Stimulated activated CD4-positive, alpha-beta T cell treated with anti-CD3 and anti-CD28 coated beads, Interleukin-4, amount 100 ng/mL, for 1 hour (primary cell): ENCODE measurements around the gene CORIN.
"Not testable (repeated sequence)": the region's sequence is repeated elsewhere in the genome, so short reads cannot be mapped to it uniquely, and the experiment has no call there.

ENCODE experiments used
- DNase-seq: peaks from one replicate; pipeline ENCODE4 v3.0.0-alpha.2; 2020

CORIN gene

GRCh38 chr4:47718696-47719095 lies 119.2 kb downstream of the CORIN start:
- DNase-seq, result no peak

DNA sequence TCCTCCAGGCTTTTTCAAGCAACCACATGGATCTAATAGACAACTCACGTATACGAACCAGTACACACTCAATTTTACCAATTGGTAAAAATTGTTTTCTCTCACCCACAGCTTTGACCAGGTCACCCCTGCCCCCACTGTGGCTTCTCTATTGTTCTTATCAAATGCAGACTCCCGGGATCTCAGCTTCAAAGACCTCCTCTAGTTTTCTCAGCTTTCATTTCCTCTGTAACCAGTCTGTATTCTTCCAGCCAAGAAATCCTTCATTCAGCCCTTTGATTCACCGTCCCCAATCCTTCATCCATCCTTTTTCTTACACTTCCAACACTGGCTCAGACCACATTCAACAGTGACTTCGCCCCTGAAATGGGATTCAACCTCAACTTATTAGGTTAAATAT lies 120.7 kb downstream of the CORIN start:
- DNase-seq, result no peak

DNA sequence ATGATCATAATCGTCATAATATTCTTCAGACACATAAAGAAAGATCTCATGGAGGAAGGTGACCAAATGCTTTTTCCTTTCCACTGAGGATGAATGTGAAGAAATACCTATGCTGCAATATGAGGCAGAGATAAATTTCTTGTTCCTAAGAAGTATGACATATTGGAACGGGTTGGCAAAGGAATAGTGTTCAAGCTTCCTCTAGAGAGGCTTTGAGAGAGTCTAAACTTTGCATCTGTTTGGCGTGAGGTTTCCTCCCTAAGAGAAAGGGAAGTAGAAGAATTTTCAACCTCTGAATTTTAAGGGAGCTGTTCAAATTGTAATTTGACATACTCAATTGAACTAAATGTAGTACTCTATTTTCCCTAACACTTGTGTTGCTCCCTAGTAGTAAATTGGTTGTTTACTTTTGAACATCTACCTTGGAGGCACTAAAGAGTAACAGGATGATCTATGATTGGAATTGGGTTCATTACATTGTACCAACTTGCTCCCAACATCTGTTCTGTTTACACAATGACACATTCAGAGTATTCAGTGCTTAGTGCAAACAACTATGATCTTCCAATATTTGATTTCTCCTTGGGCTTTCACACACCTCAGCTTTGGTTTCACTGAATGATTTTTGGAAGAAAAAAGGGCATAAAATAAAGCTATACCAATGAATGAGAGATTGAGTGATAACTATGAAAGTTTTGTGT lies 122.0 kb downstream of the CORIN start:
- DNase-seq, result no peak

GRCh38 chr4:47714269-47714668 lies 123.6 kb downstream of the CORIN start:
- DNase-seq, result no peak

GRCh38 chr4:47713129-47713834 lies 124.6 kb downstream of the CORIN start:
- no peak for DNase-seq

DNA sequence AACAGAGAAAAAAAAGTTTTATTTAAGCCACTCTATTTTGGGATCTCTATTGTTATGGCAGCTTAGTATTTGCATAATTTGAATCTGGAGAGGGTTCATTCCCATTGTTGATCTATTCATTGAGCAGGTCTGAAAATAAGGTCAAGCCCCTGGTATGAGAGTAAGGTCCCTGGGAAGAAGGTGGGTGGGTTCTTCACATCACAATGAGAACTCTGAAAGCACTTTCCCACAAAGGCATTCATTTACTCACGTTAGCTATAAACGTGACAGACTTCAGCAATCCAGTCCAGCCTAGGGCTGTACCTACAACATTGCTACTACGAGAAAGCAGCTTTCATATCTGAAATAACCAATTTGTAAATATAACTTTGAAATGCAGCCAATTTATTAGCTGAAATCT lies 126.2 kb downstream of the CORIN start:
- DNase-seq, result no peak

DNA sequence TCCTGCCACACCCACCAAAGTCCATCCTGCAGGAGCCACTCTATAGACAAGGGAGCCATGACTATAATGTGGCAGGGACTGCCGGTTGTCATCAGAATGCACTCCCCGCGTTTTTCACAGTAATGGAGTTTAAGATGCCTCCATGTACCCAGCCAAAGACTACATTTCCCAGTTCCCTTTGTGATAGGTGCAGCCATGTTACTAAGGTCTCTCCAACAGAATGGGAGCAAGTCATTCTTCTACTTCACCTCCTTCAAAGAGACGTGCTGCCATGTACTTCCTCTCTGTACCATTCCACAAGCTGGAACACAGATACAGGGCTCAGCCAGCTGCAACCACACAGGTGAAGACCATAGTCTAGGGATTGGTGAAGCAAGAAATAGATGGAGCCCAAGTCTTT lies 126.7 kb downstream of the CORIN start:
- DNase-seq, result no peak

DNA sequence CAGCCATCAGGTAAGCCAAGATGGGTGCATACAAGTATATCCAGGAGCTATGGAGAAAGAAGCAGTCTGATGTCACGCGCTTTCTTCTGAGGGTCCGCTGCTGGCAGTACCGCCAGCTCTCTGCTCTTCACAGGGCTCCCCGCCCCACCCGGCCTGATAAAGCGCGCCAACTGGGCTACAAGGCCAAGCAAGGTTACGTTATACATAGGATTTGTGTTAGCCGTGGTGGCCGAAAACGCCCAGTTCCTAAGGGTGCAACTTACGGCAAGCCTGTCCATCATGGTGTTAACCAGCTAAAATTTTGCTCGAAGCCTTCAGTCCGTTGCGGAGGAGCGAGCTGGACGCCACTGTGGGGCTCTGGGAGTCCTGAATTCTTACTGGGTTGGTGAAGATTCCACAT lies 131.5 kb downstream of the CORIN start:
- not testable (repeated sequence) for DNase-seq

GRCh38 chr4:47705326-47705981 lies 132.4 kb downstream of the CORIN start:
- no peak for DNase-seq

DNA sequence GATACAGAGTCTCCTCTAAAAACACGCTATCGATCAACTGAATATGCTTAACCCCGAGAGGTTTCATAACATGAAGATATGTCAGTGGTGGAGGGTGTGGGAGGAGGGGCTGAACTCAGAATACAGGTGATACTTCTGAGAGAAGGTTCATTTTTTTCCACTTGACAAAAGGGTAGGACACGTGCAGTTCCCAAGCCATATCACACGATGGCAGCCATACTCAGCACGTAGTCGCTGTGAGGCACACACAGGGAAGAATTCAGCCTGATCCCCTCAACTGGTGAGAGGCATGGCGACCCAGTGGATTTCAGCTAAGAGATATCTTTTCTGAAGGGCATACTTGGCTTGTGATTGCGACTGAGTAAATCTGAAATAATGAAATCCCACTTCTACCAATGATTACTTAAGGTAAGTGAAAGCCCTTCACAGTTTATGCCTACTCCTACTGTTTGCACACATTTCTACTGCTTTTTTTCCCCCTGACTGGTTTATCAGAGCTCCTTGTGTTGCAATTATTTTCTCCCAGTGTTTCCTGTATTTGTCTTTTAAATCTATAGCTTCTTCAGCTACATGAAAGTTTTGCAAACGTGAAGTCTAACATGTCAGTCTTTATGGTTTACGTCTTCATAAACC lies 133.1 kb downstream of the CORIN start:
- peak; percentile 5 for DNase-seq

DNA sequence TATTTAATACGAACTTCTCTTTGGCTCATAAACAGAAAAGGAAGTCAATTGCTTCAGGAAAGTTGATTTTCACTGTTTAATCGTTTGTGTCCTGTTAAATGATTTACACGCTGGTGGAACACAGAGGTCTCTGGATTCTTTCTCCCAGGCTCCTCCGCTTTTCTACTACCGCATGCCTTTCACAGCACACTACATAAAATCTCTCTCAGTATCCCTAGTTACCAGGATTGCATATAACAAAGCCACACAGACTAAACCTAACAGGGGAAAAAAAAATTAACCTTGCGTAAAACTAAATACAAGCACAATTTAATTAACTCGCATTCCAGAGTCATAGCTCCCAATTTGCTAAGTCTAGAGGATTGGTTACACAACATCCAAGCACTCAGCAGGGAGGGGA lies 133.9 kb downstream of the CORIN start:
- DNase-seq, result no peak

DNA sequence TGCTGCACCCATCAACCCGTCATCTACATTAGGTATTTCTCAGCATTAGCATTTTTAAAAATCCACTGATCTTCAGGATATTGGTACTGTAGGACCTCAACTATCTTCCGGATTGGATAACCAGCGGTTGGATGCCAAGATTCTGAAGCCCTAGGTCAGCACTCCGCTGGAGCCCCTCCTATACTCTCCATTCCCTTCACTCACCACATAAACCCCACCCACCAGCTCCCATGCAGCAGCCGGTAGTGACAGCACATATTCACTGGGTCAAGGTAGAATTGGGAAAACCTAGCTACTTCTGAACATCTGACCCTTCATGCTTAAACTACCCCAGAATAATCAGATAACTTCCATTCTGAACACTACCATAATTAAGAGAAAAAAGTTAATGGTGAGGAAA lies 134.9 kb downstream of the CORIN start:
- no peak for DNase-seq

DNA sequence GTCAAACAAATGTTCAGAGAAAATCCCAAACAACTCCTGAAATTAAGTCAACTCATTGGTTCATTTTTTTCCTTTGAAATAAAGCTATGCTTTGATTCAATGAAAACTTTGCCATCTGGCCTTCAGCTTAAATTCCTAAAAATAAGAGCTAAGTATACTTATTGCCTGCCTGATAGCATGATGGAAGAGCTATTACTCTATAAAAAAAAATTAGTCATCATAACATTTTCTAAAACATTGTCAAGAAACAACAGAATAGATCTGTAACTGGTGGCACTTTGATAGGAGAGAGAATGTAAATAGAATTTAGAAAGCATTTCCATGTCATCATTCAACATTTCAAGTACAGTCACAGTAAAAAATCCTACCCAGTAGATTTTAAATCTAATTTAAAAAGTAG lies 136.6 kb downstream of the CORIN start:
- no peak for DNase-seq

DNA sequence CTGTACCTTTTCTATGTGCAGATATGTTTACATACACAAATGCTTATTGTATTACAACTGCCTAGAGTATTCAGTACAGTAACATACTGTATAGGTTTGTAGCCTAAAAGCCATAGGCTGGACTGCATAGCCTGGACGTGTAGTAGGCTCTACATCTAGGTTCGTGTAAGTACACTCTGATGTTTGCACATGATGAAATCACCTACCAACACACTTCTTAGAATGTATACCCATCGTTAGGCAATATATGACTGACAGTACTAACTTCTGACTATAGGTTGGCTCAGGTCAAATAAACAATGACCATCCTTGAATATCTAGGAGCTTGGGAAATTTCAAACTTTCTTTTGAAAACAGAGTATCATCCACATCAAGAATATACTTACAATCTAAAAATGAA lies 139.0 kb downstream of the CORIN start:
- no peak for DNase-seq

DNA sequence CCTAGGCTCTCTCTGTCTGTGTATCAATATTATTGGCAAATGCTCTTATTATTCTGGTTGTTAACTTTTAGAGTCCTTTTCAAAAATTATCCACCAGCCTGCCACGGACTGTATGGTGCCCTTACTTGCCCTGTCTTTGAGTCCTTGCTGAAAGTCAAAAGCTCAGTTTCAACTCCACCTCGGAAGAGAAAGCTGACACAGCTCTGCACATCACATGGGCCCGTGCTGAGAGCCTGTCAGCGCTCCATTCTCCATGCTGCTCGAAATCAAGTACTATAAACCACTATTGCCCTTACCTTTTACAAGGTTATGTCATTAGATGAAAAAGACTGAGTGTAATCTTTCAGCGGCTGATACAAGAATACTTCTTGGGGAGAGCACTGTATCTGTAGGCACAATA lies 141.0 kb downstream of the CORIN start:
- DNase-seq, result no peak

DNA sequence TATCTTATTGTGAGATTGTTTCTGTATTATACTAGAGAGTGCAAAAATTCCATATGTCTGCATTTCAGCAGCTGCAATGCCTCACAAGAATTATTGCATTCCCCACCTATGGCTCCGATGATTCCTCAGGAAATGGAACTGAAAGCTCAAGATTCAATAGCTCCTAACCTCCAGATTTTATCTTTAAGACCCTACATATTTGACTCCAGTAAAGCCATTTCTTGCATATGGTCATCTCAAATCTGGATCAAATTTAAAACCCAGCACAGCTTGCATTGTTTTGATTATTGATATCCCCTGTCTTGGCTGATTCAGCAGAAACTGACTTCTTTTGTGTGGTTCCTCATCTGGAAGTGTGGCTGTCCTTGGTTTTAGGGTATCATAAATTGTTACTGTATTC lies 142.6 kb downstream of the CORIN start:
- no peak for DNase-seq

DNA sequence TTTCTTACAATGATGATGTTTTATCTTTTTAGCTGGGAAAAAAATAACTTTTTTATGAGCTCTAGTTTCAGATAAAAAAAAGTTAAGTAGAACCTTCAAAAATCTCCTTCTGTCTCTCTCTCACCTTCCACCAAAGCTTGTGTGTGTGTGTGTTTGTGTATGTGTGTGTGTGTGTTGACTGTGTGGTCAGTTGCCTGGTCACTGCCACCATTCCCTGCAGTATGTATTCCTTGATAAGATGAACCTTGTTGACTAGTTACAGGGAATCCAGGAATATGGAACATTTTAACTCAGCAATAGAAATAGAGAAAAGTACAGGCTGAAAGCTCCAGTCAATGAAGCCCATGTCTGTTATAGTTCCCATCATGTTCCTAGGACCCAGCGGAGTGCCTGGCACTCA lies 143.5 kb downstream of the CORIN start:
- no peak for DNase-seq

GRCh38 chr4:47692691-47693090 lies 145.2 kb downstream of the CORIN start:
- no peak for DNase-seq

GRCh38 chr4:47691757-47692383 lies 146.0 kb downstream of the CORIN start:
- not testable (repeated sequence) for DNase-seq

- no peak for DNase-seq
These were observed 147.3 kb downstream of the CORIN start for GRCh38 chr4:47690611-47691010.

- peak; percentile 60 for DNase-seq
These were observed 151.5 kb downstream of the CORIN start for GRCh38 chr4:47686294-47686872.

DNA sequence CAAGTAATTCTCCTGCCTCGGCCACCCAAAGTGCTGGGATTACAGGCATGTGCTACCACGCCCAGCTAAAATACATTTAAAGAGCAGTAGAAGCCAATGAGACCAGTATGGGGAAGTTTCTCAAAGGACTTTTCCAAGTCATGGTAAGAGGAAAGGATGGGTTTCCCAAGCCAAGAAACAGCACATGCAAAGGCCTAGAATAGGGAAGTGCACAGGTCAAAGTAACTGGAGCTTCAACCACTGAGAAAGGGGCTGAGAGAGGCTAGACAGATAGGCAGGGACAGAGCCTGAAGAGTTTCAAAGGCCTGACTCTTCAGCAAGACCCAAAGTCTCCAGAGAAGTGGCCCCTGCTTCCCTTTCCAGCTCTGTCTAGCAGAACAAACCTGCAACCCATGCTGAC lies 162.1 kb downstream of the CORIN start:
- DNase-seq, result no peak

DNA sequence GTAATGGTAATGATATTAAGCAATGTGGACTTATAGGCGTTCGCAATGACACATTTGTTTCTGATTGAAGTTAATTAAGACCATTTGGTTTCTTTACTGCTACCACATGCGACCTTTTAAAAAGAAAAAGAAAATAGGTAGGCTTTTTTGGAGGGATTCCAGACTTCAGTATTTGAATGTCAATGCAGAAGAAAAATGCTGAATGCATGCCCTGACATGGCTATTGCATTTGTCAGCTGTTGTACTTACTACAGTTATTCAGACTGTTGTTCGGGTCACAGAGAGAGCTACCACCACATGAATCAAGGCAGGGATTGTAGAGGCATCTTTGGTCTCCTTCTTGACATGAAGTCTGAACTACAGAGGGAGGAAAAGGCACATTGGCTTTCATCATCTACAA lies 163.7 kb downstream of the CORIN start:
- no peak for DNase-seq
